Measurements from ENCODE around the gene FOXC2. TPM values are rescaled to one million over a fixed set of nuclear protein-coding genes. Genes with fewer than 3 reads are reported as not detected.

Gene FOXC2
- total RNA-seq, 5 donors from 2014 or later (not counting 1 experiment from before 2014, with no cell fraction given): not detected

DNA sequence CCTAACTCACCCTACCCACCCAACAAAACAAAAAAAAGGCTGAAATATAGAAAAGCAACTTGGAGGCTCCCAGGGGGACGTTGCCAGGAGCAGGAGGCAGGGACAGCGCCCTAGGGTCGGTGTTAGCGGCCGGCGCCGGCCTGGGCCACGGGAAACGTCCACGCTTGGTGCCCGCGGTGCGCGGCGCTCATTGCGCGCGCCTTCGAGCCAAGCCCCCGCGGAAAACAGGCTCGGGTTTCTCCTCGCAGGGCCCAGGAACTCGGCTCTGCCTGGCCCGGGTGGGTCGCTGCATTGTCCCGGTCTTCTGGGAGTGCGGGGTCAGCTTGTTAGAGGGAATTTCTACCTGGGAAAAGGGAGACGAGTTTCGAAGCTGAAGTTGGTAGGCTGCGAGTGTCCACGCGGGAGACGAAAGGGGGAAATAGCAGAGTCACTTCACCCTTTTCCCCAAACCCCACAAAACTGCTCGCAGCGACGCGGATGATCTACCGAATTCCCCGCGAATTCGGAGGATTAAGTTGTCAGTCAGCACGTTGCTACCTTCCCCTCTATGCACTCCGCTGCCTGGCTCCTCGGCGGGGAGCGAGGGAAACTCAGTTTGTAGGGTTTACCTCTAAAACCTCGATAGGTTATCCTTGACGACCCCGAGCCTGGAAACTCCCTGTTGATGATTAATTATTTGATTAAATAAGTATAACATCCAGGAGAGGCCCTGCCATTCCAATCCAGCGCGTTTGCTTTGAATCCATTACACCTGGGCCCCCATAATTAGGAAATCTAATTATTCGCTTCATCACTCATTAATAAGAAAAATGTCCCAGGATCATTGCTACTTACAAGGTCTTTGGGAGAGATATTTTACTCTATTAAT lies 751 bp upstream of the FOXC2 start:
- H3K27me3 Mint-ChIP-seq: peaks cover 47 to 69% of the 10 kb centered on the region in 2 donors
- CTCF ChIA-PET: no interaction called here
- Histone ChIP-seq H3K36me3 (ENCODE audit: control insufficient read depth in 2 of 2, extremely low read depth in 1 of 2, insufficient read depth in 1 of 2, low read length in 1 of 2) (no peaks in the 10 kb centered on the region), H3K4me3 (ENCODE audit: control insufficient read depth in 1 of 2, extremely low read depth in 1 of 2, low read length in 1 of 2) (peak overlapping the region in 1 of 2 donors; percentile 8), H3K27ac (ENCODE audit: low read length) (no peak overlapping the region), H3K27me3 (replicated peaks in 1 of 2; ENCODE audit: control insufficient read depth in 2 of 2, extremely low read depth in 1 of 2, insufficient read depth in 2 of 2, low read length in 1 of 2) (peaks cover 10 to 70% of the 10 kb centered on the region in 2 experiments), H3K9me3 (no peaks in the 10 kb centered on the region), H3K4me1 (ENCODE audit: control insufficient read depth in 1 of 2, extremely low read depth in 1 of 2, insufficient read depth in 2 of 2, low read length in 2 of 2) (peaks cover 4 to 28% of the 10 kb centered on the region in 2 experiments)
- H3K9me3 Mint-ChIP-seq: no peaks in the 10 kb centered on the region
- peak overlapping the region in 2 of 3 donors; percentile 13 to 68 for H3K4me3 Mint-ChIP-seq
- peaks cover 19 to 32% (median 20%) of the 10 kb centered on the region in 3 donors for H3K4me1 Mint-ChIP-seq
- H3K36me3 Mint-ChIP-seq: no peaks in the 10 kb centered on the region
- POLR2A ChIA-PET: no interaction called here
- DNase-seq: no peak
- no peak for ATAC-seq (replicated peaks in 1 of 4)
- 8% methylated on average over 32 of the region's 53 CpGs for WGBS (ENCODE audit: insufficient coverage)
- no peak overlapping the region for H3K27ac Mint-ChIP-seq

- DNase-seq (peak in 1 of 35 experiments; percentile 18), ATAC-seq (replicated peaks in 1 of 4) (peak in 1 of 4 experiments; percentile 9)
- Histone ChIP-seq H3K4me3 (ENCODE audit: control insufficient read depth in 1 of 2, extremely low read depth in 1 of 2, low read length in 1 of 2) (peak overlapping the region in 1 of 2 donors; percentile 26), H3K36me3 (ENCODE audit: control insufficient read depth in 2 of 2, extremely low read depth in 1 of 2, insufficient read depth in 1 of 2, low read length in 1 of 2) (no peaks in the 10 kb centered on the region), H3K27me3 (replicated peaks in 1 of 2; ENCODE audit: control insufficient read depth in 2 of 2, extremely low read depth in 1 of 2, insufficient read depth in 2 of 2, low read length in 1 of 2) (peaks cover 10 to 73% of the 10 kb centered on the region in 2 experiments), H3K4me1 (ENCODE audit: control insufficient read depth in 1 of 2, extremely low read depth in 1 of 2, insufficient read depth in 2 of 2, low read length in 2 of 2) (peaks cover 4 to 28% of the 10 kb centered on the region in 2 experiments), H3K27ac (ENCODE audit: low read length) (no peak overlapping the region), H3K9me3 (no peaks in the 10 kb centered on the region)
- H3K27me3 Mint-ChIP-seq: peaks cover 49 to 76% of the 10 kb centered on the region in 2 donors
- WGBS (ENCODE audit: insufficient coverage): 5% methylated on average over 79 of the region's 88 CpGs
- H3K4me1 Mint-ChIP-seq: peaks cover 19 to 32% (median 20%) of the 10 kb centered on the region in 3 donors
- CTCF ChIA-PET: no interaction called here
- no peaks in the 10 kb centered on the region for H3K36me3 Mint-ChIP-seq
- POLR2A ChIA-PET: no interaction called here
- H3K4me3 Mint-ChIP-seq: peak overlapping the region; percentile 6 to 66 (median 21)
- no peaks in the 10 kb centered on the region for H3K9me3 Mint-ChIP-seq
- no peak overlapping the region for H3K27ac Mint-ChIP-seq
These were observed 504 bp downstream of the FOXC2 start for GRCh38 chr16:86566966-86567700.

GRCh38 chr16:86567701-86568581 lies 1.3 kb downstream of the FOXC2 start:
- H3K9me3 ChIP-seq: no peaks in the 10 kb centered on the region
- no peak overlapping the region for H3K4me3 ChIP-seq (ENCODE audit: control insufficient read depth in 1 of 2, extremely low read depth in 1 of 2, low read length in 1 of 2)
- peaks cover 10 to 74% of the 10 kb centered on the region in 2 experiments for H3K27me3 ChIP-seq (replicated peaks in 1 of 2; ENCODE audit: control insufficient read depth in 2 of 2, extremely low read depth in 1 of 2, insufficient read depth in 2 of 2, low read length in 1 of 2)
- Mint-ChIP-seq H3K4me3 (peak overlapping the region; percentile 6 to 66 (median 21)), H3K36me3 (no peaks in the 10 kb centered on the region), H3K27me3 (peaks cover 49 to 80% of the 10 kb centered on the region in 2 donors), H3K4me1 (peaks cover 19 to 32% (median 20%) of the 10 kb centered on the region in 3 donors), H3K9me3 (no peaks in the 10 kb centered on the region), H3K27ac (no peak overlapping the region)
- DNase-seq (peak in 1 of 35 experiments; percentile 25), ATAC-seq (replicated peaks in 1 of 4) (no peak)
- peaks cover 4 to 28% of the 10 kb centered on the region in 2 experiments for H3K4me1 ChIP-seq (ENCODE audit: control insufficient read depth in 1 of 2, extremely low read depth in 1 of 2, insufficient read depth in 2 of 2, low read length in 2 of 2)
- ChIA-PET POLR2A (no interaction called here), CTCF (no interaction called here)
- no peaks in the 10 kb centered on the region for H3K36me3 ChIP-seq (ENCODE audit: control insufficient read depth in 2 of 2, extremely low read depth in 1 of 2, insufficient read depth in 1 of 2, low read length in 1 of 2)
- no peak overlapping the region for H3K27ac ChIP-seq (ENCODE audit: low read length)
- 5% methylated on average over 100 of the region's 116 CpGs for WGBS (ENCODE audit: insufficient coverage)

GRCh38 chr16:86568677-86569623 lies 2.3 kb downstream of the FOXC2 start:
- Histone ChIP-seq H3K27ac (ENCODE audit: low read length) (no peak overlapping the region), H3K9me3 (no peaks in the 10 kb centered on the region), H3K27me3 (replicated peaks in 1 of 2; ENCODE audit: control insufficient read depth in 2 of 2, extremely low read depth in 1 of 2, insufficient read depth in 2 of 2, low read length in 1 of 2) (peaks cover 10 to 74% of the 10 kb centered on the region in 2 experiments), H3K4me3 (ENCODE audit: control insufficient read depth in 1 of 2, extremely low read depth in 1 of 2, low read length in 1 of 2) (no peak overlapping the region), H3K4me1 (ENCODE audit: control insufficient read depth in 1 of 2, extremely low read depth in 1 of 2, insufficient read depth in 2 of 2, low read length in 2 of 2) (peaks cover 4 to 20% of the 10 kb centered on the region in 2 experiments), H3K36me3 (ENCODE audit: control insufficient read depth in 2 of 2, extremely low read depth in 1 of 2, insufficient read depth in 1 of 2, low read length in 1 of 2) (no peaks in the 10 kb centered on the region)
- no peak for DNase-seq
- CTCF ChIA-PET: interaction anchor here in 1 of 2 donors (0.6 kb wide), 1 partner anchor 25 kb away, joined by 3 read pairs; no protein-coding TSS in a partner anchor
- Mint-ChIP-seq H3K4me1 (peaks cover 13 to 25% (median 14%) of the 10 kb centered on the region in 3 donors), H3K27ac (no peak overlapping the region), H3K36me3 (no peaks in the 10 kb centered on the region), H3K4me3 (peak overlapping the region in 1 of 3 donors; percentile 51), H3K9me3 (no peaks in the 10 kb centered on the region), H3K27me3 (peaks cover 52 to 79% of the 10 kb centered on the region in 2 donors)
- WGBS (ENCODE audit: insufficient coverage): 17% methylated on average over 27 of the region's 33 CpGs
- ATAC-seq (replicated peaks in 1 of 4): no peak
- POLR2A ChIA-PET: interaction anchor here in 1 of 2 donors (1.1 kb wide), 1 partner anchor 35 kb away, joined by 4 read pairs; no protein-coding TSS in a partner anchor

GRCh38 chr16:86569701-86570447 lies 3.2 kb downstream of the FOXC2 start:
- H3K27me3 ChIP-seq (replicated peaks in 1 of 2; ENCODE audit: control insufficient read depth in 2 of 2, extremely low read depth in 1 of 2, insufficient read depth in 2 of 2, low read length in 1 of 2): peaks cover 7 to 74% of the 10 kb centered on the region in 2 experiments
- no peaks in the 10 kb centered on the region for H3K36me3 ChIP-seq (ENCODE audit: control insufficient read depth in 2 of 2, extremely low read depth in 1 of 2, insufficient read depth in 1 of 2, low read length in 1 of 2)
- Mint-ChIP-seq H3K36me3 (no peaks in the 10 kb centered on the region), H3K4me1 (peaks cover 6 to 18% (median 6%) of the 10 kb centered on the region in 3 donors), H3K4me3 (no peak overlapping the region), H3K27me3 (peaks cover 52 to 81% of the 10 kb centered on the region in 2 donors), H3K9me3 (no peaks in the 10 kb centered on the region), H3K27ac (no peak overlapping the region)
- no peak overlapping the region for H3K27ac ChIP-seq (ENCODE audit: low read length)
- 83% methylated on average over 1 of the region's 13 CpGs for WGBS (ENCODE audit: insufficient coverage)
- no peaks in the 10 kb centered on the region for H3K9me3 ChIP-seq
- H3K4me3 ChIP-seq (ENCODE audit: control insufficient read depth in 1 of 2, extremely low read depth in 1 of 2, low read length in 1 of 2): no peak overlapping the region
- ATAC-seq (replicated peaks in 1 of 4) (no peak), DNase-seq (no peak)
- ChIA-PET POLR2A (interaction anchor here in 1 of 2 donors (1.1 kb wide), 1 partner anchor 35 kb away, joined by 4 read pairs; no protein-coding TSS in a partner anchor), CTCF (interaction anchor here in 1 of 2 donors (0.6 kb wide), 1 partner anchor 24 kb away, joined by 3 read pairs; no protein-coding TSS in a partner anchor)
- peaks cover 4 to 16% of the 10 kb centered on the region in 2 experiments for H3K4me1 ChIP-seq (ENCODE audit: control insufficient read depth in 1 of 2, extremely low read depth in 1 of 2, insufficient read depth in 2 of 2, low read length in 2 of 2)
